ENCODE data around the gene ZC3HAV1L.

DNA sequence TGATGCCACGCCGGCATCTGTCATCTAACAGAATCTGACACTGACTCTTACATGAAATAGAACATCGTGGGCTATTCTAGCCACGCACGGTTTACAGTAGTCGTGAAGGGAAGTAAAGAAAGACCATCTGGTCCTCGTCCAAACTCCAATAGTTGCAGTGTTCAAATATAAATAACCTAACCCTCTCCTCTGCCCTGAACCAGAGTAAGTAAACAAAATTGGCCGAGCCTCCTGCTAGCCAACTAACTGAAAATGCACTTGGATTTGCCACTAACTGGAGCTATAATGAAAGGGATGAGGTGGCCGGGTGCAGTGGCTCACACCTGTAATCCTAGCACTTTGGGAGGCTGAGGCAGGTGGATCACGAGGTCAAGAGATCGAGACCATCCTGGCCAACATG, 29.5 kb upstream of the ZC3HAV1L start:
- no peak for TF ChIP-seq CTCF (IDR thresholded peaks at IDR 0.05; ENCODE audit: low read depth, low read length, poor library complexity, severe bottlenecking)
- no peak for TF ChIP-seq EZH2phosphoT487 (IDR thresholded peaks at IDR 0.05; ENCODE audit: borderline replicate concordance, low read length)

All from DOHH2 (cell line).